ENCODE measurements around the gene BACH2.
"Not testable (repeated sequence)": the region's sequence is repeated elsewhere in the genome, so short reads cannot be mapped to it uniquely, and the experiment has no call there.

BACH2 gene

GRCh38 chr6:90209527-90209926 is 87.1 kb downstream of the BACH2 start:
- no peak for DNase-seq

GRCh38 chr6:90208690-90209089 is 88.0 kb downstream of the BACH2 start:
- DNase-seq = not testable (repeated sequence)

- no peak for DNase-seq
Observed at GRCh38 chr6:90204327-90205056, 92.2 kb downstream of the BACH2 start.

GRCh38 chr6:90203672-90204071 is 93.0 kb downstream of the BACH2 start:
- DNase-seq = no peak

- DNase-seq = no peak
Observed at GRCh38 chr6:90202156-90202555, 94.5 kb downstream of the BACH2 start.

- DNase-seq = no peak
Observed at GRCh38 chr6:90199900-90200299, 96.7 kb downstream of the BACH2 start.

- no peak for DNase-seq
Observed at GRCh38 chr6:90198758-90199425, 97.8 kb downstream of the BACH2 start.

- no peak for DNase-seq
Observed at GRCh38 chr6:90197854-90198496, 98.7 kb downstream of the BACH2 start.

- DNase-seq = no peak
Observed at GRCh38 chr6:90195094-90195829, 101.4 kb downstream of the BACH2 start.

GRCh38 chr6:90194371-90194841 is 102.2 kb downstream of the BACH2 start:
- no peak for DNase-seq

- no peak for DNase-seq
Observed at GRCh38 chr6:90193359-90193758, 103.3 kb downstream of the BACH2 start.

GRCh38 chr6:90192857-90193256 is 103.8 kb downstream of the BACH2 start:
- DNase-seq = no peak

GRCh38 chr6:90190752-90191395 is 105.8 kb downstream of the BACH2 start:
- no peak for DNase-seq

GRCh38 chr6:90190131-90190530 is 106.5 kb downstream of the BACH2 start:
- DNase-seq = no peak

GRCh38 chr6:90187437-90188121 is 109.1 kb downstream of the BACH2 start:
- DNase-seq = no peak

GRCh38 chr6:90186637-90187371 is 109.8 kb downstream of the BACH2 start:
- no peak for DNase-seq

- DNase-seq = no peak
Observed at GRCh38 chr6:90186026-90186425, 110.6 kb downstream of the BACH2 start.

GRCh38 chr6:90184334-90185298 is 112.0 kb downstream of the BACH2 start:
- no peak for DNase-seq

GRCh38 chr6:90183587-90184333 is 112.9 kb downstream of the BACH2 start:
- DNase-seq = no peak

Data from SW 1271 (cell line).